Coronary artery (tissue), 2 donors: Measurements from ENCODE around the gene TMEM175.

ENCODE experiments used
- DNase-seq: peaks from one replicate; pipeline ENCODE4 v3.0.0-alpha.2; 2017; ENCODE audit warnings: low spot score
- H3K27ac ChIP-seq, 2 donors: fragments of 200-600 bp; sonication (generic); one replicate each; pipeline ENCODE4 v1.5.1; 2016 to 2019
- H3K4me3 ChIP-seq: fragments of 200-600 bp; sonication (generic); 2 replicates; pipeline ENCODE4 v1.5.1; 2016; ENCODE audit warnings: mild to moderate bottlenecking, moderate library complexity
- CTCF ChIP-seq: fragments of 200-600 bp; sonication (generic); IDR thresholded peaks from one replicate; pipeline ENCODE4 v1.5.1; 2019; ENCODE audit warnings: antibody characterized with exemption

TMEM175 gene

GRCh38 chr4:960140-960635 lies 27.9 kb downstream of the TMEM175 start:
- no peak for TF ChIP-seq CTCF
- H3K27ac ChIP-seq, result no peak overlapping the region
- DNase-seq, result no peak

GRCh38 chr4:960636-961350 lies 28.5 kb downstream of the TMEM175 start:
- Histone ChIP-seq H3K4me3 (no peak overlapping the region), H3K27ac (no peak overlapping the region)
- TF ChIP-seq CTCF, result no peak
- DNase-seq, result no peak

More at GRCh38 chr4:960140-960635, 27.9 kb downstream of the TMEM175 start:
- no peak overlapping the region for H3K4me3 ChIP-seq

- no peak overlapping the region for H3K27ac ChIP-seq
- no peak overlapping the region for H3K4me3 ChIP-seq
- TF ChIP-seq CTCF, result no peak
- DNase-seq, result no peak
These were observed 29.3 kb downstream of the TMEM175 start for GRCh38 chr4:961351-962230.

GRCh38 chr4:962231-963208 lies 30.3 kb downstream of the TMEM175 start:
- H3K27ac ChIP-seq, result no peak overlapping the region

GRCh38 chr4:963276-964225 lies 31.3 kb downstream of the TMEM175 start:
- no peak for DNase-seq
- no peak overlapping the region for H3K4me3 ChIP-seq
- TF ChIP-seq CTCF, result no peak
- no peak overlapping the region for H3K27ac ChIP-seq

More at GRCh38 chr4:962231-963208, 30.3 kb downstream of the TMEM175 start:
- no peak for TF ChIP-seq CTCF
- no peak for DNase-seq
- no peak overlapping the region for H3K4me3 ChIP-seq
